Gastrocnemius medialis (tissue), 4 donors: ENCODE measurements around the gene KDM8.

Experiments used
- CTCF ChIP-seq, 5 experiments: fragments of 450-650 bp in 3 of 5; fragments of 200-600 bp in 2 of 5; sonication (generic) in 2 of 5; IDR thresholded peaks in 4 of 5; conservative IDR thresholded peaks in 1 of 5; 1 replicate in 4 of 5; 2 replicates in 1 of 5; pipeline ENCODE4 v1.5.1; 2016 to 2019; ENCODE audit warnings: antibody characterized with exemption in 5 of 5, mild to moderate bottlenecking in 3 of 5, moderate library complexity in 3 of 5
- POLR2A ChIP-seq, 2 donors: fragments of 450-650 bp; IDR thresholded peaks; one replicate each; pipeline ENCODE4 v1.6.1; 2017; ENCODE audit warnings: antibody characterized with exemption in 2 of 2, mild to moderate bottlenecking in 2 of 2, moderate library complexity in 2 of 2

GRCh38 chr16:27254262-27254811 lies 51.0 kb downstream of the KDM8 start:
- TF ChIP-seq POLR2A (IDR thresholded peaks at IDR 0.05): no peak
- no peak for TF ChIP-seq CTCF (IDR thresholded peaks at IDR 0.05 in 4 of 5, conservative IDR thresholded peaks at IDR 0.05 in 1 of 5)
